NCI-H2171 treated with DMSO at 0.1 percent for 48 hours (cell line): ENCODE data around the gene DCAF12L2.
"Not testable (repeated sequence)": the region's sequence is repeated elsewhere in the genome, so short reads cannot be mapped to it uniquely, and the experiment has no call there.

Source experiments
- DNase-seq: peaks from one replicate; lab custom pipeline; 2025; lab: John Stamatoyannopoulos, UW

DCAF12L2 gene

GRCh38 chrX:126165721-126166461 is at the start of gene DCAF12L2:
TSS of gene DCAF12L2 (minus strand) at chrX:126166289. CDS start at chrX:126165924, 365 bp downstream.
- DNase-seq: no peak

GRCh38 chrX:126190888-126191287 is 24.8 kb upstream of the DCAF12L2 start:
- DNase-seq: not testable (repeated sequence)

GRCh38 chrX:126177133-126177840 is 11.2 kb upstream of the DCAF12L2 start:
- no peak for DNase-seq

- DNase-seq: no peak
These were observed 4.6 kb upstream of the DCAF12L2 start for GRCh38 chrX:126170720-126171119.

- no peak for DNase-seq
These were observed 1.5 kb upstream of the DCAF12L2 start for GRCh38 chrX:126167560-126167959.

GRCh38 chrX:126165401-126165720 is 728 bp downstream of the DCAF12L2 start:
- no peak for DNase-seq

- DNase-seq: no peak
These were observed 1.2 kb downstream of the DCAF12L2 start for GRCh38 chrX:126164689-126165400.

GRCh38 chrX:126164226-126164625 is 1.9 kb downstream of the DCAF12L2 start:
- no peak for DNase-seq

- DNase-seq: no peak
These were observed 25.1 kb downstream of the DCAF12L2 start for GRCh38 chrX:126141014-126141413.

- no peak for DNase-seq
These were observed 28.2 kb downstream of the DCAF12L2 start for GRCh38 chrX:126137899-126138298.

GRCh38 chrX:126124721-126125120 is 41.4 kb downstream of the DCAF12L2 start:
- no peak for DNase-seq
